GM20000 (cell line): ENCODE data around the gene TET3.

Experiments used
- DNase-seq: peaks from one replicate; pipeline ENCODE4 v3.0.0; 2012; ENCODE audit warnings: low spot score
- CTCF ChIP-seq: IDR thresholded peaks from 2 replicates; pipeline ENCODE4 v1.5.1; 2012; ENCODE audit warnings: mild to moderate bottlenecking, control low read depth; ENCODE audit errors: extremely low read depth, missing control alignments

TET3 gene

GRCh38 chr2:74028290-74028689 lies 43.6 kb downstream of the TET3 start:
- TF ChIP-seq CTCF: no peak
- no peak for DNase-seq

- no peak for TF ChIP-seq CTCF
- DNase-seq: no peak
Measured at GRCh38 chr2:74028741-74029140, 44.0 kb downstream of the TET3 start.

GRCh38 chr2:74029714-74030397 lies 45.1 kb downstream of the TET3 start:
- TF ChIP-seq CTCF: no peak

GRCh38 chr2:74031221-74031620 lies 46.5 kb downstream of the TET3 start:
- no peak for TF ChIP-seq CTCF
- no peak for DNase-seq

More at GRCh38 chr2:74029714-74030397, 45.1 kb downstream of the TET3 start:
- DNase-seq: no peak

GRCh38 chr2:74031959-74032287 lies 47.2 kb downstream of the TET3 start:
- TF ChIP-seq CTCF: no peak

GRCh38 chr2:74033375-74033774 lies 48.7 kb downstream of the TET3 start:
- DNase-seq: no peak
- TF ChIP-seq CTCF: no peak

More at GRCh38 chr2:74031959-74032287, 47.2 kb downstream of the TET3 start:
- DNase-seq: no peak
